ENCODE measurements around the gene ATM. TPM values are rescaled to one million over a fixed set of nuclear protein-coding genes. Genes with fewer than 3 reads are reported as not detected.

ATM gene
- total and polyA plus RNA-seq, 10 of the 15 experiments (the other 5 are each of a cell fraction or from before 2014, with no cell fraction given): 10.0 to 91.5 (median 40.2) TPM

- no peak for TF ChIP-seq RFX5 (IDR thresholded peaks at IDR 0.05; ENCODE audit: low read depth, low read length)
- TF ChIP-seq HCFC1 (IDR thresholded peaks at IDR 0.05; ENCODE audit: low read length): no peak
Measured at GRCh38 chr11:108213784-108214183, 9.1 kb upstream of the ATM start (continued).

- no peak for FAIRE-seq
- H3K79me2 ChIP-seq (ENCODE audit: control insufficient read depth, insufficient read depth, low read length): peaks cover 77% of the 10 kb centered on the region
- no TSS peak for BruUV-seq (replicated peaks)
- SMC1A ChIA-PET (ENCODE audit: uncharacterized antibody, unreplicated experiment): interaction anchor here (0.5 to 4.1 kb wide), 4 partner anchors 14 to 415 kb away, joined by 3 to 21 read pairs (median 3); no protein-coding TSS in a partner anchor
- in situ Hi-C loops (cut with MboI) (no loop called here), intact Hi-C loops (cut with micrococcal nuclease; ENCODE audit: unreplicated experiment) (no loop called here)
- peak; percentile 30 for ATAC-seq
- peaks cover 0 to 18% of the 10 kb centered on the region in 2 experiments for H3K36me3 ChIP-seq (ENCODE audit: control insufficient read depth in 2 of 2, insufficient read depth in 2 of 2, low read length in 1 of 2)
- RAD21 ChIA-PET (ENCODE audit: unreplicated experiment): no interaction called here
- H3K4me2 ChIP-seq (ENCODE audit: control insufficient read depth, insufficient read depth): 0 out of 2 replicates have a peak overlapping the region, but pooled peaks have one; percentile 28
- no peaks in the 10 kb centered on the region for H4K20me1 ChIP-seq (ENCODE audit: control insufficient read depth, insufficient read depth)
- WGBS (ENCODE audit: insufficient coverage, insufficient replicate concordance, low lambda C conversion rate, missing lambda C conversion rate): 47% methylated on average over 4 of the region's 4 CpGs
- DNase-seq (ENCODE audit: low read depth, low spot score): no peak
- H3K27me3 ChIP-seq (replicated peaks in 1 of 2; ENCODE audit: control insufficient read depth in 2 of 2, insufficient read depth in 2 of 2, low read length in 1 of 2): no peaks in the 10 kb centered on the region
- H3K9me3 ChIP-seq (replicated peaks; ENCODE audit: control insufficient read depth, insufficient read depth, low read length): peaks cover 2% of the 10 kb centered on the region; the same call in 2 of the 3 replicates
- H3K9ac ChIP-seq (ENCODE audit: control insufficient read depth, insufficient read depth, low read length): no peak overlapping the region
- no peak overlapping the region for H3K27ac ChIP-seq (ENCODE audit: control insufficient read depth, insufficient read depth)
- POLR2A ChIA-PET: interaction anchor here (0.5 kb wide), 1 partner anchor 249 kb away, joined by 3 read pairs; no protein-coding TSS in a partner anchor
- TF ChIP-seq POLR2AphosphoS5 (IDR thresholded peaks at IDR 0.05; ENCODE audit: low read length) (0 out of 2 replicates have a peak, but pooled peaks have one; percentile 34), EGR1 (IDR thresholded peaks at IDR 0.05; ENCODE audit: borderline replicate concordance in 1 of 2, low read depth in 2 of 2, low read length in 2 of 2) (peak in 1 of 2 experiments; percentile 30; a peak in 1 of 3 replicates), NFYB (IDR thresholded peaks at IDR 0.05; ENCODE audit: insufficient read depth, low read depth, low read length) (no peak)
- CTCF ChIA-PET: interaction anchor here (0.7 kb wide), 1 partner anchor 24 kb away, joined by 3 read pairs; no protein-coding TSS in a partner anchor
- H3K4me3 ChIP-seq: 0 out of 2 replicates have a peak overlapping the region, but pooled peaks have one; percentile 9
- H2AFZ ChIP-seq (ENCODE audit: control insufficient read depth, low read depth, low read length): no peak overlapping the region
- peaks cover 11% of the 10 kb centered on the region for H3K4me1 ChIP-seq (ENCODE audit: control insufficient read depth, insufficient read depth, low read length)
Measured at GRCh38 chr11:108216988-108217387, 5.9 kb upstream of the ATM start.

Measured in GM12878 (cell line).